Activated CD8-positive, alpha-beta memory T cell treated with anti-CD3 and anti-CD28 coated beads, Interleukin-2, amount 50 U/mL, for 48 hours (primary cell): ENCODE results near the gene TMBIM4.

ENCODE experiments used
- DNase-seq: peaks from one replicate; pipeline ENCODE4 v3.0.0-alpha.2; 2020

Gene TMBIM4

DNA sequence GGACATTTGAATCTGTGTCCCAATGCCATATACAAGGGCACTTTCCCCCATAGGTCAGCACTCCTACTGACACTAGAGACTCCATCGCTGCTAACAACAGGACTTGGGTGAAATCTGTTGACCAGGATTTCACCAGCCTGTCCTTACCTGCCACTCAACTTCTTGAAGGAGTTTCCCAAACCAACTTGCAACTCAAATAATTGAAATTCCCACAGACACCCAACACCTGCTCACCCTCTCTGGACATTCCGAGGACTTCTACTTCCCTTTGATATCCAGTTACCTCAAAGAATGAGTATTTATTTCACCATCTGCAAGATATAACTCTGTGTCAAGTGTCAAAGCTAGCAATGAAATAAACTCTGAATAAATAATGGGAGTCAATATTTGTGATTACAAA, 83.8 kb downstream of the TMBIM4 start:
- DNase-seq = no peak
